Naive thymus-derived CD4-positive, alpha-beta T cell (primary cell): ENCODE measurements around the gene L1CAM. TPM values are rescaled to one million over a fixed set of nuclear protein-coding genes. Genes with fewer than 3 reads are reported as not detected.

Experiments used
- ATAC-seq: fragments of 150-1000 bp; cut with Tn5 transposase; 2 replicates; pipeline ENCODE4 v1.10.0; 2021; ENCODE audit warnings: mild to moderate bottlenecking, moderate library complexity
- CTCF ChIA-PET: fragments of 350-600 bp; sonication (Branson Sonifier 250); formaldehyde crosslinking; loops from one replicate; lab custom pipeline; 2021; ENCODE audit warnings: antibody characterized with exemption; lab: Charles Lee
- POLR2A ChIA-PET: fragments of 350-600 bp; sonication (Branson Sonifier 250); formaldehyde crosslinking; loops from one replicate; lab custom pipeline; 2021; ENCODE audit warnings: antibody characterized with exemption, inconsistent platforms; lab: Charles Lee
- DNase-seq, 9 donors: peaks; one replicate each; pipeline versions ENCODE4 v3.0.0 to v3.0.0-alpha.2; 2020 to 2022; ENCODE audit warnings: mixed read lengths in 1 of 9
- H3K27ac ChIP-seq: one replicate; pipeline ENCODE4 v1.7.0; 2013; ENCODE audit warnings: mild to moderate bottlenecking, low read depth, low read length, moderate library complexity
- H3K27me3 ChIP-seq, 2 donors: one replicate each; pipeline ENCODE4 v1.7.0; 2013; ENCODE audit warnings: low read length in 2 of 2, mild to moderate bottlenecking in 2 of 2, moderate library complexity in 2 of 2; ENCODE audit not compliant: control insufficient read depth in 2 of 2, insufficient read depth in 2 of 2
- H3K36me3 ChIP-seq, 3 experiments: 1 replicate in 2 of 3; 2 replicates in 1 of 3; pipeline ENCODE4 v1.7.0; 2013; ENCODE audit warnings: low read length in 3 of 3, mild to moderate bottlenecking in 3 of 3, moderate library complexity in 1 of 3; ENCODE audit not compliant: insufficient read depth in 3 of 3, control insufficient read depth in 2 of 3
- H3K4me1 ChIP-seq, 2 donors: one replicate each; pipeline ENCODE4 v1.7.0; 2013; ENCODE audit warnings: low read length in 2 of 2, mild to moderate bottlenecking in 2 of 2, moderate library complexity in 1 of 2; ENCODE audit not compliant: control insufficient read depth in 2 of 2, insufficient read depth in 2 of 2
- H3K4me3 ChIP-seq: 2 replicates; pipeline ENCODE4 v1.7.0; 2013; ENCODE audit warnings: mild to moderate bottlenecking, low read length
- H3K9me3 ChIP-seq, 3 experiments: 1 replicate in 2 of 3; 2 replicates in 1 of 3; pipeline ENCODE4 v1.7.0; 2013; ENCODE audit warnings: low read length in 3 of 3; ENCODE audit not compliant: control insufficient read depth in 2 of 3
- H3K27ac Mint-ChIP-seq, 9 donors: one replicate each; pipeline ENCODE4 v1.8.0; 2020 to 2022; ENCODE audit warnings: mixed read lengths in 9 of 9, mild to moderate bottlenecking in 8 of 9, moderate library complexity in 5 of 9, inconsistent platforms in 2 of 9
- H3K27me3 Mint-ChIP-seq, 5 donors: one replicate each; pipeline ENCODE4 v1.8.0; 2021 to 2022; ENCODE audit warnings: mixed read lengths in 5 of 5, mild to moderate bottlenecking in 1 of 5
- H3K36me3 Mint-ChIP-seq, 5 donors: one replicate each; pipeline ENCODE4 v1.8.0; 2020 to 2022; ENCODE audit warnings: mixed read lengths in 5 of 5, mild to moderate bottlenecking in 3 of 5, inconsistent platforms in 1 of 5
- H3K4me1 Mint-ChIP-seq, 7 donors: one replicate each; pipeline ENCODE4 v1.8.0; 2020 to 2022; ENCODE audit warnings: mixed read lengths in 7 of 7, mild to moderate bottlenecking in 3 of 7, inconsistent platforms in 1 of 7
- H3K4me3 Mint-ChIP-seq, 10 donors: one replicate each; pipeline ENCODE4 v1.8.0; 2020 to 2022; ENCODE audit warnings: mild to moderate bottlenecking in 10 of 10, mixed read lengths in 10 of 10, moderate library complexity in 6 of 10, inconsistent platforms in 2 of 10
- H3K9me3 Mint-ChIP-seq, 11 donors: one replicate each; pipeline ENCODE4 v1.8.0; 2020 to 2022; ENCODE audit warnings: mixed read lengths in 11 of 11, mild to moderate bottlenecking in 4 of 11, inconsistent platforms in 1 of 11, moderate library complexity in 1 of 11
- intact Hi-C, 2 donors: fragments of 100-400 bp; cut with micrococcal nuclease; formaldehyde crosslinking; loops; one replicate each; pipeline ENCODE4 v1.15.1; 2023
- polyA plus RNA-seq, 2 donors: library from polyadenylated mRNA; unstranded; fragments of 300-500 nt; fragmentation: Illumina TruSeq; gene quantifications; one replicate each; pipeline ENCODE4 v1.2.3, GENCODE V29; 2021
- total RNA-seq, 6 experiments: library from RNA in 5 of 6; stranded (reverse) in 5 of 6; gene quantifications; 1 replicate in 5 of 6; 2 replicates in 1 of 6; pipeline ENCODE4 v1.2.3 and lab custom pipeline; 2021 to 2026

Gene L1CAM
- total and polyA plus RNA-seq, 7 experiments from 2014 or later = 0.16 to 9.2 (median 1.1) TPM; not detected in 2

GRCh38 chrX:153929576-153929975 is 43.6 kb upstream of the L1CAM start:
- ATAC-seq (no peak), DNase-seq (no peak)
- peaks cover 0 to 12% (median 0%) of the 10 kb centered on the region in 5 donors for H3K36me3 Mint-ChIP-seq
- Histone ChIP-seq H3K4me3 (no peak overlapping the region), H3K36me3 (peaks cover 0 to 15% (median 0%) of the 10 kb centered on the region in 3 experiments), H3K9me3 (no peaks in the 10 kb centered on the region), H3K27me3 (no peaks in the 10 kb centered on the region), H3K4me1 (peaks cover 8 to 15% of the 10 kb centered on the region in 2 donors), H3K27ac (no peak overlapping the region)
- peaks cover 0 to 62% (median 16%) of the 10 kb centered on the region in 7 donors for H3K4me1 Mint-ChIP-seq
- ChIA-PET CTCF (interaction anchor here (0.6 to 13.2 kb wide), 2 partner anchors 19 to 557 kb away, joined by 3 to 168 read pairs; partner anchors contain the start of genes RENBP and UBL4A), POLR2A (interaction anchor here (0.8 to 17.4 kb wide), 3 partner anchors 14 to 166 kb away, joined by 4 to 384 read pairs (median 127); partner anchors contain the start of genes HCFC1, NAA10, PLXNB3 and RENBP)
- no peaks in the 10 kb centered on the region for H3K27me3 Mint-ChIP-seq
- H3K27ac Mint-ChIP-seq = peak overlapping the region in 7 of 9 donors; percentile 38 to 98 (median 85)
- H3K9me3 Mint-ChIP-seq = peaks cover 0 to 2% (median 0%) of the 10 kb centered on the region in 11 donors
- intact Hi-C loops = loop anchor here (5.0 to 10.0 kb wide), 3 partner anchors 242 to 565 kb away; partner anchors contain the start of genes EMD (in 2 of the 2), SLC10A3 (in 1 of the 2) and SLC6A8 (in 1 of the 2)
- H3K4me3 Mint-ChIP-seq = peak overlapping the region in 4 of 10 donors; percentile 11 to 95 (median 40)

GRCh38 chrX:153928846-153929245 is 42.9 kb upstream of the L1CAM start:
- H3K4me3 Mint-ChIP-seq = peak overlapping the region; percentile 58 to 98 (median 92)
- H3K36me3 Mint-ChIP-seq = peaks cover 0 to 15% (median 0%) of the 10 kb centered on the region in 5 donors
- intact Hi-C loops = loop anchor here (1.0 to 10.0 kb wide), 8 partner anchors 18 to 618 kb away; partner anchors contain the start of genes ABCD1 (in 2 of the 2), BCAP31 (in 2 of the 2), EMD (in 2 of the 2) and HCFC1 (in 2 of the 2)
- Histone ChIP-seq H3K27ac (peak overlapping the region; percentile 54), H3K4me1 (peaks cover 8 to 18% of the 10 kb centered on the region in 2 donors), H3K36me3 (peaks cover 0 to 15% (median 0%) of the 10 kb centered on the region in 3 experiments), H3K27me3 (no peaks in the 10 kb centered on the region), H3K9me3 (no peaks in the 10 kb centered on the region), H3K4me3 (no peak overlapping the region)
- H3K27me3 Mint-ChIP-seq = no peaks in the 10 kb centered on the region
- ATAC-seq (no peak), DNase-seq (no peak)
- peaks cover 0 to 2% (median 0%) of the 10 kb centered on the region in 11 donors for H3K9me3 Mint-ChIP-seq
- peak overlapping the region; percentile 29 to 99 (median 86) for H3K27ac Mint-ChIP-seq
- POLR2A ChIA-PET = interaction anchor here (0.8 to 17.4 kb wide), 5 partner anchors 15 to 165 kb away, joined by 4 to 384 read pairs (median 111); partner anchors contain the start of genes HCFC1, IDH3G, NAA10 and PLXNB3
- H3K4me1 Mint-ChIP-seq = peaks cover 0 to 64% (median 16%) of the 10 kb centered on the region in 7 donors
- CTCF ChIA-PET = interaction anchor here (6.4 to 13.2 kb wide), 2 partner anchors 20 to 39 kb away, joined by 27 to 168 read pairs; partner anchors contain the start of gene RENBP

- H3K36me3 Mint-ChIP-seq = peaks cover 0 to 19% (median 0%) of the 10 kb centered on the region in 5 donors
- peaks cover 0 to 68% (median 21%) of the 10 kb centered on the region in 7 donors for H3K4me1 Mint-ChIP-seq
- POLR2A ChIA-PET = interaction anchor here (0.9 to 17.4 kb wide), 12 partner anchors 16 to 452 kb away, joined by 3 to 384 read pairs (median 8); partner anchors contain the start of genes EMD, HCFC1, IDH3G and NAA10
These were observed 42.2 kb upstream of the L1CAM start for GRCh38 chrX:153927922-153928760.

GRCh38 chrX:153927672-153927921 is 41.6 kb upstream of the L1CAM start:
- H3K4me1 Mint-ChIP-seq = peaks cover 0 to 73% (median 23%) of the 10 kb centered on the region in 7 donors
- peak overlapping the region; percentile 89 to 95 (median 92) for H3K4me3 Mint-ChIP-seq
- ATAC-seq (no peak), DNase-seq (peak in 3 of 9 donors; percentile 25 to 37 (median 35))
- H3K36me3 Mint-ChIP-seq = peaks cover 0 to 20% (median 0%) of the 10 kb centered on the region in 5 donors
- ChIA-PET CTCF (interaction anchor here (6.4 to 13.2 kb wide), 2 partner anchors 21 to 41 kb away, joined by 27 to 168 read pairs; partner anchors contain the start of gene RENBP), POLR2A (interaction anchor here (0.9 to 17.4 kb wide), 13 partner anchors 16 to 452 kb away, joined by 3 to 384 read pairs (median 7); partner anchors contain the start of genes EMD, HCFC1, IDH3G and NAA10)
- peaks cover 0 to 2% (median 0%) of the 10 kb centered on the region in 11 donors for H3K9me3 Mint-ChIP-seq
- peak overlapping the region; percentile 81 for H3K4me3 ChIP-seq
- peak overlapping the region; percentile 80 to 100 (median 98) for H3K27ac Mint-ChIP-seq
- H3K4me1 ChIP-seq = peaks cover 18 to 19% of the 10 kb centered on the region in 2 donors
- intact Hi-C loops = loop anchor here (1.0 to 10.0 kb wide), 7 partner anchors 20 to 567 kb away; partner anchors contain the start of genes EMD (in 2 of the 2), SLC10A3 (in 1 of the 2) and SLC6A8 (in 1 of the 2)
- peaks cover 0 to 15% (median 0%) of the 10 kb centered on the region in 3 experiments for H3K36me3 ChIP-seq
- H3K9me3 ChIP-seq = no peaks in the 10 kb centered on the region
- peak overlapping the region; percentile 98 for H3K27ac ChIP-seq
- no peaks in the 10 kb centered on the region for H3K27me3 ChIP-seq
- no peaks in the 10 kb centered on the region for H3K27me3 Mint-ChIP-seq

More at GRCh38 chrX:153927922-153928760, 42.2 kb upstream of the L1CAM start:
- H3K9me3 Mint-ChIP-seq = peaks cover 0 to 2% (median 0%) of the 10 kb centered on the region in 11 donors
- Histone ChIP-seq H3K27ac (peak overlapping the region; percentile 98), H3K4me3 (peak overlapping the region; percentile 81), H3K9me3 (no peaks in the 10 kb centered on the region), H3K4me1 (peaks cover 14 to 18% of the 10 kb centered on the region in 2 donors), H3K27me3 (no peaks in the 10 kb centered on the region), H3K36me3 (peaks cover 0 to 15% (median 0%) of the 10 kb centered on the region in 3 experiments)
- CTCF ChIA-PET = interaction anchor here (0.6 to 13.2 kb wide), 3 partner anchors 21 to 272 kb away, joined by 3 to 168 read pairs (median 27); partner anchors contain the start of gene RENBP
- intact Hi-C loops = loop anchor here (1.0 to 10.0 kb wide), 11 partner anchors 19 to 619 kb away; partner anchors contain the start of genes ABCD1 (in 2 of the 2), BCAP31 (in 2 of the 2), EMD (in 2 of the 2) and HCFC1 (in 2 of the 2)
- peak overlapping the region; percentile 90 to 98 (median 94) for H3K4me3 Mint-ChIP-seq
- peak overlapping the region; percentile 80 to 100 (median 98) for H3K27ac Mint-ChIP-seq
- ATAC-seq (peak; percentile 86), DNase-seq (peak; percentile 80 to 98 (median 94))
- H3K27me3 Mint-ChIP-seq = no peaks in the 10 kb centered on the region

- ChIA-PET CTCF (interaction anchor here (0.6 to 13.2 kb wide), 5 partner anchors 17 to 561 kb away, joined by 3 to 168 read pairs (median 3); partner anchors contain the start of gene RENBP), POLR2A (interaction anchor here (0.9 to 17.4 kb wide), 17 partner anchors 17 to 518 kb away, joined by 3 to 384 read pairs (median 6); partner anchors contain the start of genes EMD, HCFC1, IDH3G and NAA10)
- peak overlapping the region; percentile 98 for H3K27ac ChIP-seq
- H3K4me1 Mint-ChIP-seq = peaks cover 0 to 78% (median 27%) of the 10 kb centered on the region in 7 donors
- peaks cover 18 to 24% of the 10 kb centered on the region in 2 donors for H3K4me1 ChIP-seq
- peak; percentile 44 to 89 (median 85) for DNase-seq
- H3K27me3 Mint-ChIP-seq = no peaks in the 10 kb centered on the region
- intact Hi-C loops = loop anchor here (1.0 to 10.0 kb wide), 8 partner anchors 8 to 568 kb away; partner anchors contain the start of genes EMD (in 2 of the 2), NAA10 (in 1 of the 2), SLC10A3 (in 1 of the 2) and SLC6A8 (in 1 of the 2)
- ATAC-seq = peak; percentile 63
- H3K9me3 Mint-ChIP-seq = peaks cover 0 to 2% (median 0%) of the 10 kb centered on the region in 11 donors
- H3K9me3 ChIP-seq = no peaks in the 10 kb centered on the region
- peak overlapping the region; percentile 80 to 100 (median 98) for H3K27ac Mint-ChIP-seq
- peak overlapping the region; percentile 89 to 95 (median 92) for H3K4me3 Mint-ChIP-seq
- H3K27me3 ChIP-seq = no peaks in the 10 kb centered on the region
- peaks cover 0 to 12% (median 0%) of the 10 kb centered on the region in 3 experiments for H3K36me3 ChIP-seq
- peak overlapping the region; percentile 81 for H3K4me3 ChIP-seq
- peaks cover 0 to 23% (median 0%) of the 10 kb centered on the region in 5 donors for H3K36me3 Mint-ChIP-seq
These were observed 41.1 kb upstream of the L1CAM start for GRCh38 chrX:153926858-153927671.
